K562 (cell line): ENCODE data around the gene NHLH1. TPM values are rescaled to one million over a fixed set of nuclear protein-coding genes. Genes with fewer than 3 reads are reported as not detected.

Source experiments
- GTF2A2 ChIP-seq: IDR thresholded peaks from 2 replicates; pipeline ENCODE4 v1.6.1; 2016; ENCODE audit warnings: mild to moderate bottlenecking, missing genetic modification characterization, missing compliant biosample characterization
- GTF2E2 ChIP-seq: fragments of 200-800 bp; sonication (Bioruptor generic); IDR thresholded peaks from 2 replicates; pipeline ENCODE4 v1.6.1; 2016; ENCODE audit warnings: missing genetic modification characterization, missing compliant biosample characterization
- SMC3 ChIP-seq: conservative IDR thresholded peaks from 2 replicates; pipeline ENCODE4 v1.6.1; 2011; ENCODE audit warnings: low read depth, low read length, improper control_type of control experiment; ENCODE audit not compliant: insufficient read depth
- SPI1 ChIP-seq: IDR thresholded peaks from 2 replicates; pipeline ENCODE4 v1.6.1; 2011; ENCODE audit warnings: low read depth, low read length, control low read depth, borderline replicate concordance
- WHSC1 ChIP-seq: IDR thresholded peaks from one replicate; pipeline ENCODE4 v1.6.1; 2012; ENCODE audit warnings: low read length, control low read depth, inconsistent platforms
- polyA plus RNA-seq, 8 experiments: library from polyadenylated mRNA; depleted of rRNA in 4 of 8; stranded (reverse) in 5 of 8; unstranded in 3 of 8; fragments of >200 nt; fragmentation: Nextera tagmentation in 2 of 8; fragmentation: Illumina TruSeq in 1 of 8; extraction: Ambion mirVana in 2 of 8; extraction: Trizol in 1 of 8; gene quantifications; 2 replicates each; pipeline versions ENCODE4 v1.2.1 to v1.2.3, GENCODE V29; 2011 to 2014; ENCODE audit warnings: inconsistent platforms in 1 of 8, missing spikeins in 1 of 8
- total RNA-seq, 7 experiments: library from RNA; depleted of rRNA in 6 of 7; stranded (reverse); fragments of >200 nt in 6 of 7; fragmentation: Illumina TruSeq in 2 of 7; extraction: Trizol in 2 of 7; gene quantifications; 2 replicates each; pipeline versions ENCODE4 v1.2.1 to v1.2.3, GENCODE V29; 2011 to 2021; ENCODE audit warnings: low replicate concordance in 1 of 7
- TF ChIP-seq, protein P1 (sequence below): sonication (generic); formaldehyde crosslinking; IDR thresholded peaks from 2 replicates; pipeline ENCODE4 v1.8.0; 2022; ENCODE audit warnings: mild to moderate bottlenecking, missing genetic modification reagents
- TF ChIP-seq, protein P2 (sequence below): fragments of 450-650 bp; formaldehyde crosslinking; IDR thresholded peaks from 2 replicates; pipeline ENCODE4 v1.4.0; 2022; ENCODE audit warnings: missing genetic modification characterization
- TF ChIP-seq, protein P3 (sequence below), 2 experiments: fragments of 200-800 bp in 1 of 2; sonication (Bioruptor generic) in 1 of 2; sonication (generic) in 1 of 2; formaldehyde crosslinking in 1 of 2; IDR thresholded peaks in 1 of 2; conservative IDR thresholded peaks in 1 of 2; 2 replicates each; pipeline versions ENCODE4 v1.5.0 to v1.6.1; 2016 to 2020; ENCODE audit warnings: missing compliant biosample characterization in 1 of 2, missing genetic modification characterization in 1 of 2, missing genetic modification reagents in 1 of 2
- TF ChIP-seq, protein P4 (sequence below): sonication (generic); formaldehyde crosslinking; IDR thresholded peaks from 2 replicates; pipeline ENCODE4 v1.9.0; 2022; ENCODE audit warnings: mild to moderate bottlenecking, missing genetic modification reagents

NHLH1 gene
- total and polyA plus RNA-seq, 9 of the 15 experiments (the other 6 are each of a cell fraction or from before 2014, with no cell fraction given): 0.09 to 1.3 (median 0.35) TPM; not detected in 1

DNA sequence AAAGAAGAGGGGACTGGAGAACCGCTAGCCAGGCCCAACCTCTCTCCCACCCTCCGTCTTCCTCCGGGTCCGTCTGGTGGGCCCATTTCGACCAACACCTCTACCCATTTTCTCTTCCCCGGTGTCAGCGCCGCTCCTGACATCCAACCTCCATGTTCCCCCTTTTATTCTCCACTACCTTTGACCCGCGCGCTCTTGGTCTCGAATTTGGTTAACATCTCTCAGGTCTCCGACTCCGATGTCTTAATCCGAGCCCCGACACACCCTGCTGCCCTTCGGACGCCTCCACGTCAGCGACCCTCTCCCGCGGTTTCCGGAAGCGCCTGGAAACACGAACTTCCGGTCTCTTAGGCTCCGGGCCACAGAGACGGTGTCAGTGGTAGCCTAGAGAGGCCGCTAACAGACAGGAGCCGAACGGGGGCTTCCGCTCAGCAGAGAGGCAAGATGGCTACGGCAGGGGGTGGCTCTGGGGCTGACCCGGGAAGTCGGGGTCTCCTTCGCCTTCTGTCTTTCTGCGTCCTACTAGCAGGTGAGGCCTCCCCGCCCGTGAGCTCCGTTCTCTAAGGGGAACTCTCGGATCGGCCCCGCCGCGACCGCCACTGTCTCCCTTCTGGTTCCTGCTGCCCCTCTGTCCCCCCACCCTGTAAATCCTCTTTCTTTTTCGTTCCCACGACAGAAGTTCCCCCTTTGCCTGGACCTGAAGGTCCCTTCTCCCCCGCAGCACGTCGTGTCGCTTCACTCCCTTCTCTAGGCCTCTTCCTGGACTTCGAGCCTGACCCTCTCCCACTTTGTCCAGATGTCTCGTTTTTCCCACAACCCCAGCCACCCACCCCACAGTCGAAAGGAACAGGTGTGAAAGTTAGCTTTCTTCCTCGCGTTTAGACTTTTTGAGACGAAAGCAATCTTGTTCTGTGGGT lies 23.7 kb upstream of the NHLH1 start, which contains the start of the genes COPA and NCSTN (continued):
- TF ChIP-seq, protein P1, sequence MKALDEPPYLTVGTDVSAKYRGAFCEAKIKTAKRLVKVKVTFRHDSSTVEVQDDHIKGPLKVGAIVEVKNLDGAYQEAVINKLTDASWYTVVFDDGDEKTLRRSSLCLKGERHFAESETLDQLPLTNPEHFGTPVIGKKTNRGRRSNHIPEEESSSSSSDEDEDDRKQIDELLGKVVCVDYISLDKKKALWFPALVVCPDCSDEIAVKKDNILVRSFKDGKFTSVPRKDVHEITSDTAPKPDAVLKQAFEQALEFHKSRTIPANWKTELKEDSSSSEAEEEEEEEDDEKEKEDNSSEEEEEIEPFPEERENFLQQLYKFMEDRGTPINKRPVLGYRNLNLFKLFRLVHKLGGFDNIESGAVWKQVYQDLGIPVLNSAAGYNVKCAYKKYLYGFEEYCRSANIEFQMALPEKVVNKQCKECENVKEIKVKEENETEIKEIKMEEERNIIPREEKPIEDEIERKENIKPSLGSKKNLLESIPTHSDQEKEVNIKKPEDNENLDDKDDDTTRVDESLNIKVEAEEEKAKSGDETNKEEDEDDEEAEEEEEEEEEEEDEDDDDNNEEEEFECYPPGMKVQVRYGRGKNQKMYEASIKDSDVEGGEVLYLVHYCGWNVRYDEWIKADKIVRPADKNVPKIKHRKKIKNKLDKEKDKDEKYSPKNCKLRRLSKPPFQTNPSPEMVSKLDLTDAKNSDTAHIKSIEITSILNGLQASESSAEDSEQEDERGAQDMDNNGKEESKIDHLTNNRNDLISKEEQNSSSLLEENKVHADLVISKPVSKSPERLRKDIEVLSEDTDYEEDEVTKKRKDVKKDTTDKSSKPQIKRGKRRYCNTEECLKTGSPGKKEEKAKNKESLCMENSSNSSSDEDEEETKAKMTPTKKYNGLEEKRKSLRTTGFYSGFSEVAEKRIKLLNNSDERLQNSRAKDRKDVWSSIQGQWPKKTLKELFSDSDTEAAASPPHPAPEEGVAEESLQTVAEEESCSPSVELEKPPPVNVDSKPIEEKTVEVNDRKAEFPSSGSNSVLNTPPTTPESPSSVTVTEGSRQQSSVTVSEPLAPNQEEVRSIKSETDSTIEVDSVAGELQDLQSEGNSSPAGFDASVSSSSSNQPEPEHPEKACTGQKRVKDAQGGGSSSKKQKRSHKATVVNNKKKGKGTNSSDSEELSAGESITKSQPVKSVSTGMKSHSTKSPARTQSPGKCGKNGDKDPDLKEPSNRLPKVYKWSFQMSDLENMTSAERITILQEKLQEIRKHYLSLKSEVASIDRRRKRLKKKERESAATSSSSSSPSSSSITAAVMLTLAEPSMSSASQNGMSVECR: peak; percentile 77
- TF ChIP-seq SPI1: peak; percentile 55; the same call in 1 of the 2 replicates
- TF ChIP-seq SMC3: 0 out of 2 replicates have a peak, but pooled peaks have one; percentile 11
- TF ChIP-seq WHSC1: no peak
- TF ChIP-seq, protein P2, sequence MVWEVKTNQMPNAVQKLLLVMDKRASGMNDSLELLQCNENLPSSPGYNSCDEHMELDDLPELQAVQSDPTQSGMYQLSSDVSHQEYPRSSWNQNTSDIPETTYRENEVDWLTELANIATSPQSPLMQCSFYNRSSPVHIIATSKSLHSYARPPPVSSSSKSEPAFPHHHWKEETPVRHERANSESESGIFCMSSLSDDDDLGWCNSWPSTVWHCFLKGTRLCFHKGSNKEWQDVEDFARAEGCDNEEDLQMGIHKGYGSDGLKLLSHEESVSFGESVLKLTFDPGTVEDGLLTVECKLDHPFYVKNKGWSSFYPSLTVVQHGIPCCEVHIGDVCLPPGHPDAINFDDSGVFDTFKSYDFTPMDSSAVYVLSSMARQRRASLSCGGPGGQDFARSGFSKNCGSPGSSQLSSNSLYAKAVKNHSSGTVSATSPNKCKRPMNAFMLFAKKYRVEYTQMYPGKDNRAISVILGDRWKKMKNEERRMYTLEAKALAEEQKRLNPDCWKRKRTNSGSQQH (CRISPR knock-in tag): peak; percentile 54; the same call in 1 of the 2 replicates
- TF ChIP-seq, protein P3, sequence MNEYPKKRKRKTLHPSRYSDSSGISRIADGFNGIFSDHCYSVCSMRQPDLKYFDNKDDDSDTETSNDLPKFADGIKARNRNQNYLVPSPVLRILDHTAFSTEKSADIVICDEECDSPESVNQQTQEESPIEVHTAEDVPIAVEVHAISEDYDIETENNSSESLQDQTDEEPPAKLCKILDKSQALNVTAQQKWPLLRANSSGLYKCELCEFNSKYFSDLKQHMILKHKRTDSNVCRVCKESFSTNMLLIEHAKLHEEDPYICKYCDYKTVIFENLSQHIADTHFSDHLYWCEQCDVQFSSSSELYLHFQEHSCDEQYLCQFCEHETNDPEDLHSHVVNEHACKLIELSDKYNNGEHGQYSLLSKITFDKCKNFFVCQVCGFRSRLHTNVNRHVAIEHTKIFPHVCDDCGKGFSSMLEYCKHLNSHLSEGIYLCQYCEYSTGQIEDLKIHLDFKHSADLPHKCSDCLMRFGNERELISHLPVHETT (CRISPR knock-in tag; conservative IDR thresholded peaks at IDR 0.05 in 1 of 2, IDR thresholded peaks at IDR 0.05 in 1 of 2): 0 out of 4 replicates have a peak, but pooled peaks of 1 of the 2 experiments have one; percentile 36
- peak; percentile 98 for TF ChIP-seq GTF2E2 (tag)
- TF ChIP-seq, protein P4, sequence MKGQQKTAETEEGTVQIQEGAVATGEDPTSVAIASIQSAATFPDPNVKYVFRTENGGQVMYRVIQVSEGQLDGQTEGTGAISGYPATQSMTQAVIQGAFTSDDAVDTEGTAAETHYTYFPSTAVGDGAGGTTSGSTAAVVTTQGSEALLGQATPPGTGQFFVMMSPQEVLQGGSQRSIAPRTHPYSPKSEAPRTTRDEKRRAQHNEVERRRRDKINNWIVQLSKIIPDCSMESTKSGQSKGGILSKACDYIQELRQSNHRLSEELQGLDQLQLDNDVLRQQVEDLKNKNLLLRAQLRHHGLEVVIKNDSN (CRISPR knock-in tag): no peak
- TF ChIP-seq GTF2A2 (tag): no peak
